Measurements from ENCODE around the gene ZNF77. TPM values are rescaled to one million over a fixed set of nuclear protein-coding genes. Genes with fewer than 3 reads are reported as not detected.

The ZNF77 gene
- total RNA-seq, 1 experiment from 2014 or later: 5.9 TPM

DNA sequence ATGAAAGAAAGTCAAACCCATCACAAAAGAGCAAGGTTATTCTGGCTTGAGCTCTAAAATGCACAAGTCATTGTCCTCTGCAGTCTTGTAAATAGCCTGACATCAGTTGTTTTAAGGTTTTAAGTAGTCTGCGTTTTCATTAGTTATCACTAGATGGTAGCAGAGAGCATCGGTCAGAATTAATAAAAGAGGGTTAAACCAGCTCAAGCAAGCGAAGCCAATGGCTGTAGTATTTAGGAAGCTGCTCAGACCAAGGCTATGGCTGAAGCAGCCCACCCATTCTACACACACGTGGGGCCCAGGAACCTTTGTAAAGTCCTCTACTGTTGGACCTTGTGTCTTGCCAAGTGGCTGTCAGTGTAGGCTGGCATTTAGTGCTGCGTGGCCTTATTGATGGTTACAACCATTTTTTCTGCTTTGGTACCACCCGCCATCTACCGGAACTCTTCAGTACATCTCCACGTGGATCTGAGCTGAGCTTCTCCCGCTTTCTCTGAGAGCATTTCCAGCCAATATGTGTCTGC is 57.3 kb downstream of the ZNF77 start (continued):
- TF ChIP-seq, protein P1, sequence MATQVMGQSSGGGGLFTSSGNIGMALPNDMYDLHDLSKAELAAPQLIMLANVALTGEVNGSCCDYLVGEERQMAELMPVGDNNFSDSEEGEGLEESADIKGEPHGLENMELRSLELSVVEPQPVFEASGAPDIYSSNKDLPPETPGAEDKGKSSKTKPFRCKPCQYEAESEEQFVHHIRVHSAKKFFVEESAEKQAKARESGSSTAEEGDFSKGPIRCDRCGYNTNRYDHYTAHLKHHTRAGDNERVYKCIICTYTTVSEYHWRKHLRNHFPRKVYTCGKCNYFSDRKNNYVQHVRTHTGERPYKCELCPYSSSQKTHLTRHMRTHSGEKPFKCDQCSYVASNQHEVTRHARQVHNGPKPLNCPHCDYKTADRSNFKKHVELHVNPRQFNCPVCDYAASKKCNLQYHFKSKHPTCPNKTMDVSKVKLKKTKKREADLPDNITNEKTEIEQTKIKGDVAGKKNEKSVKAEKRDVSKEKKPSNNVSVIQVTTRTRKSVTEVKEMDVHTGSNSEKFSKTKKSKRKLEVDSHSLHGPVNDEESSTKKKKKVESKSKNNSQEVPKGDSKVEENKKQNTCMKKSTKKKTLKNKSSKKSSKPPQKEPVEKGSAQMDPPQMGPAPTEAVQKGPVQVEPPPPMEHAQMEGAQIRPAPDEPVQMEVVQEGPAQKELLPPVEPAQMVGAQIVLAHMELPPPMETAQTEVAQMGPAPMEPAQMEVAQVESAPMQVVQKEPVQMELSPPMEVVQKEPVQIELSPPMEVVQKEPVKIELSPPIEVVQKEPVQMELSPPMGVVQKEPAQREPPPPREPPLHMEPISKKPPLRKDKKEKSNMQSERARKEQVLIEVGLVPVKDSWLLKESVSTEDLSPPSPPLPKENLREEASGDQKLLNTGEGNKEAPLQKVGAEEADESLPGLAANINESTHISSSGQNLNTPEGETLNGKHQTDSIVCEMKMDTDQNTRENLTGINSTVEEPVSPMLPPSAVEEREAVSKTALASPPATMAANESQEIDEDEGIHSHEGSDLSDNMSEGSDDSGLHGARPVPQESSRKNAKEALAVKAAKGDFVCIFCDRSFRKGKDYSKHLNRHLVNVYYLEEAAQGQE (IDR thresholded peaks at IDR 0.05; ENCODE audit: low read depth): no peak
- no peak for TF ChIP-seq SRF (IDR thresholded peaks at IDR 0.05; ENCODE audit: low read depth)
- TF ChIP-seq EGR1 (IDR thresholded peaks at IDR 0.05; ENCODE audit: low read depth): no peak

- H3K9ac ChIP-seq (ENCODE audit: low read length): no peak overlapping the region
- ATAC-seq (no peak), DNase-seq (ENCODE audit: low read depth, low spot score) (no peak)
- H3K79me2 ChIP-seq (ENCODE audit: insufficient read depth, low read length): no peaks in the 10 kb centered on the region
- CTCF ChIA-PET: no interaction called here
- POLR2A ChIA-PET: no interaction called here
- no peak overlapping the region for H3K4me2 ChIP-seq (ENCODE audit: low read length)
- no TSS peak for BruUV-seq (replicated peaks)
- no peaks in the 10 kb centered on the region for H3K27me3 ChIP-seq (ENCODE audit: insufficient read depth, low read length)
- H3K36me3 ChIP-seq (ENCODE audit: control insufficient read depth in 1 of 2, insufficient read depth in 2 of 2, low read length in 2 of 2): no peaks in the 10 kb centered on the region
- no peaks in the 10 kb centered on the region for H4K20me1 ChIP-seq (ENCODE audit: insufficient read depth)
- no peak overlapping the region for H3K27ac ChIP-seq (ENCODE audit: low read depth, low read length)
- TF ChIP-seq EGR1 (IDR thresholded peaks at IDR 0.05; ENCODE audit: low read depth): no peak
- intact Hi-C loops (cut with micrococcal nuclease): no loop called here
- RAD21 ChIA-PET (ENCODE audit: low non-redundant PET in 1 of 2, low total read pairs in 2 of 2, uncharacterized antibody in 2 of 2, unreplicated experiment in 2 of 2): no interaction called here
- H2AFZ ChIP-seq (ENCODE audit: low read depth, low read length, poor library complexity, severe bottlenecking): no peak overlapping the region
- no peaks in the 10 kb centered on the region for H3K9me2 ChIP-seq (ENCODE audit: insufficient read depth)
- no peaks in the 10 kb centered on the region; a peak in 1 of 4 replicates for H3K9me3 ChIP-seq (ENCODE audit: control insufficient read depth in 1 of 2, insufficient read depth in 1 of 2, low read depth in 1 of 2, low read length in 2 of 2)
- no peak overlapping the region for H3K4me3 ChIP-seq (replicated peaks in 1 of 2; ENCODE audit: low read depth in 1 of 2, low read length in 2 of 2)
- no peaks in the 10 kb centered on the region for H3K4me1 ChIP-seq (ENCODE audit: control insufficient read depth in 1 of 2, insufficient read depth in 2 of 2, low read length in 2 of 2)
Observed at GRCh38 chr19:2885736-2886135, 59.0 kb downstream of the ZNF77 start.

Data from HCT116 (cell line).